ENCODE results near the gene GTF3C1.
A peak's percentile ranks its signal among the peaks of the same experiment; 100 is the strongest.
"Not testable (repeated sequence)": the region's sequence is repeated elsewhere in the genome, so short reads cannot be mapped to it uniquely, and the experiment has no call there.

The GTF3C1 gene

GRCh38 chr16:27463741-27464591 lies 85.7 kb downstream of the GTF3C1 start:
- Mint-ChIP-seq H3K36me3 (ENCODE audit: low read depth) (peaks cover 27% of the 10 kb centered on the region), H3K27ac (peak overlapping the region; percentile 63), H3K4me1 (ENCODE audit: low read depth) (peaks cover 2% of the 10 kb centered on the region), H3K4me3 (no peak overlapping the region), H3K27me3 (ENCODE audit: low read depth) (no peaks in the 10 kb centered on the region), H3K9me3 (no peaks in the 10 kb centered on the region)
- no peak for DNase-seq (ENCODE audit: low spot score)

DNA sequence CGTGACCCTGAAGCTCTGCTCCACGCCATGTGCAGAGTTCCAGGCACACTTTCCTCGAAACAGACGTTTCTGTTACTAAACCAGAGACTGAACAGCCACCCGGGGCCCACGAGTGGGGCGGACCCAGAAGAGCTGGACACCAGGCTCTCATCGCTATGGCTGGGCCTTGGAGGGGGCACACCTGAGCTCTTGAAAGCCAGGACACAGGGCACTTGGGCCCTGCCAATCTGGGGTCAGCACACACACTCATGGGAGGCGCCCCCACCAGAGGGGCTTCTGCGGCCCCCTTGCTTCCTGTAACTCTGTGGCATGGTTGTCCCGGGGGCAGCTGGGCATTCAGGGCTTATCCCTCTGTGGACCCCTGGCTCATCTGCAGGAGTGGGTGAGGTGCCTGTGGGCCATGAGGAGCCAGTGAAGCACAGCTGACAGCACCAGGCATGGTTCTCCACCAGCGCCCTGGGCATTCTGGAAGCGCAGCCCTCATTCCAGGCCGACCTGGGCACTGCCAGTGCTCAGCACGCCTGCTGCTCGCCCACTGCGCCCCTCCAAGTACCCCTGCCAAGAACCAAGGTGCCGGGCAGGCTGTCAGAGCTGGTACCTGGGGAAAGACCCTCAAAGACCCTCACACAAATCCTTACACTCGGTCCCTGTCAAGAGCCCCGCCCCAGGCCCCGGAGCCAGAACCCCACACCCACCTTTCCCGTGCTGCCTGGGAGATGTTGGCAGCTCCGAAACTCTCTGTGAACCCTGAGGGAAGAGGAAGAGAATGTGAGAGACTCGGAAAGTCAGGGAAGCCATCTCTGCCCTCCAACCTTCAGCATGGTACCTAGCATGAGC lies 86.6 kb downstream of the GTF3C1 start:
- H3K27ac Mint-ChIP-seq: no peak overlapping the region
- H3K9me3 Mint-ChIP-seq: no peaks in the 10 kb centered on the region
- H3K4me1 Mint-ChIP-seq (ENCODE audit: low read depth): peaks cover 2% of the 10 kb centered on the region
- H3K4me3 Mint-ChIP-seq: no peak overlapping the region
- peaks cover 24% of the 10 kb centered on the region for H3K36me3 Mint-ChIP-seq (ENCODE audit: low read depth)
- no peak for DNase-seq (ENCODE audit: low spot score)
- H3K27me3 Mint-ChIP-seq (ENCODE audit: low read depth): no peaks in the 10 kb centered on the region

- H3K4me1 Mint-ChIP-seq (ENCODE audit: low read depth): peaks cover 2% of the 10 kb centered on the region
- no peaks in the 10 kb centered on the region for H3K9me3 Mint-ChIP-seq
- H3K27me3 Mint-ChIP-seq (ENCODE audit: low read depth): no peaks in the 10 kb centered on the region
- DNase-seq (ENCODE audit: low spot score): no peak
- no peak overlapping the region for H3K27ac Mint-ChIP-seq
- H3K36me3 Mint-ChIP-seq (ENCODE audit: low read depth): peaks cover 18% of the 10 kb centered on the region
- no peak overlapping the region for H3K4me3 Mint-ChIP-seq
Measured at GRCh38 chr16:27462200-27462845, 87.4 kb downstream of the GTF3C1 start.

DNA sequence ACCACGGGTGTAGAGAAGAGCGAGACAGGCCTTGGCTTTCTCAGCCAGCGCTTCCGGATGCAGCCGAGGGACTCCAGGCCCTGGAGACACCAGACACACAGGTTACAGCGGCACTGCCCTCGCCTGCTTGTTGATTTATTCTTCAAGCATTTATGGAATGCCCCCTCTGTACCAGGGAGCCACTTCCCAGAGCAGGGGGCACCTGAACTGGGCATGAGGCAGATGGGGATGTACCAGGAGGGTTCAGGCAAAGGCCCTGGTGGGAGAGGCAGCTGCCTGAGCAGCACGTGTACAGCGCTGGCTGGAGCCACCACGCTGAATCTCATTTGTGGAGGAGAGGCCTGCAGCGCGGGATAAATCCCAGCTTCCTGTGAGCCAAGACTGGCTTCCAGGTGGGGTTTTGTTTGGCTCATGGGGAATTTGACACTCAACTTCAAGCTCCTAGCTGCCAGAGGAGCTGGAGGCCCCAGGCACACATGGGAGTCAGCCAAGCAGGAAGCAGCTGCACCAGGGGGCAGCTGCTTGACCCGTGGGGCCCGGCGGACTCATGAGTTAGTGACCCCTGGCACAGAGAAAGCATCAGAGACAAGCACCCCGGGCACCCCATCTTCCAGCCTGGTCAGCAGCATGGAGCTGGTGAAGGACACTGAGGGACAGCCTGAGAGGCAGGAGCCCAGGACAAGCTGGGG lies 88.1 kb downstream of the GTF3C1 start:
- H3K9me3 Mint-ChIP-seq: no peaks in the 10 kb centered on the region
- H3K36me3 Mint-ChIP-seq (ENCODE audit: low read depth): peaks cover 14% of the 10 kb centered on the region
- H3K4me3 Mint-ChIP-seq: no peak overlapping the region
- peaks cover 9% of the 10 kb centered on the region for H3K4me1 Mint-ChIP-seq (ENCODE audit: low read depth)
- DNase-seq (ENCODE audit: low spot score): no peak
- no peak overlapping the region for H3K27ac Mint-ChIP-seq
- H3K27me3 Mint-ChIP-seq (ENCODE audit: low read depth): no peaks in the 10 kb centered on the region

DNA sequence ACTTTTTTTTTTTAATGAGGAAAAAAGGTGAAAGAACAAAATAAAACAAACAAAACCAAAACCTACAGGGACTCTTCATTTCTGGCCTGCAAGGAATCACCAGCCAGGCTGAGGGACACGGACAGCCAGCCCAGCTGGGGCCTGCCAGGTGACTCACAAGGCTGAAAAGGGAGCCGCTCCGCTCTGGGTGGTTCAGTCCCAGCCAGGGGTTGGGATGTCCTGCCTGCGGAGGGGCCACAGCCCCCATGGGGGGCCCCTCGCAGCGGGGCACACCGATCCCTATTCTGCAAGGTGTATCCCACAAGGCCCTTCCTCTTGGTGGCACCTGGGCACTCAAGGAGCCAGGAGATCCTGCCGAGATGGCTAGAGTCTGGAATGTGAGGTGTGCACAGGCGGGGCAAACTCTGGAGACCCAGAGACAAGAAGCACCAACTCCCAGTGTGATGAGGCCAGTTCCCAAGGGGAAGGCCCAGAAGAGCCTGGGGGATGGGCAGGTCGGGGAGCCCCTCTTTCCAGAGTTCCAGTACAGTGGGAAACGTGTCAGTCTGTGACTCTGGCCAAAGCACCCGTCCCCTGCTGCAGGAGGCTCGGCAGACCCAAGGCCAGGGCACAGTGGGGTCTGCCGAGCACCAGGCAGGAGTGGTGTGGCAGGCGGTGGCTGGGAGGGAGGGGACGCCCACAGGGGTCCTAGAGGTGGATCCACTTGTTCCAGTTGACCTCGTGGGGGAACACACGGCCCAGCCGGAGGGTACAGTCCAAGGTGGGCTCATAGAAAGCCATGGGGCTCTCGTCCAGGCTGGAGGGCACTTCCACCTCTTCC lies 88.8 kb downstream of the GTF3C1 start:
- Mint-ChIP-seq H3K4me3 (no peak overlapping the region), H3K27ac (no peak overlapping the region), H3K36me3 (ENCODE audit: low read depth) (peaks cover 9% of the 10 kb centered on the region), H3K4me1 (ENCODE audit: low read depth) (peaks cover 13% of the 10 kb centered on the region), H3K9me3 (no peaks in the 10 kb centered on the region), H3K27me3 (ENCODE audit: low read depth) (no peaks in the 10 kb centered on the region)
- DNase-seq (ENCODE audit: low spot score): no peak

GRCh38 chr16:27460213-27460612 lies 89.5 kb downstream of the GTF3C1 start:
- no peak overlapping the region for H3K27ac Mint-ChIP-seq
- peaks cover 8% of the 10 kb centered on the region for H3K36me3 Mint-ChIP-seq (ENCODE audit: low read depth)
- peaks cover 19% of the 10 kb centered on the region for H3K4me1 Mint-ChIP-seq (ENCODE audit: low read depth)
- H3K4me3 Mint-ChIP-seq: no peak overlapping the region
- H3K9me3 Mint-ChIP-seq: no peaks in the 10 kb centered on the region
- no peaks in the 10 kb centered on the region for H3K27me3 Mint-ChIP-seq (ENCODE audit: low read depth)
- DNase-seq (ENCODE audit: low spot score): no peak

- peaks cover 19% of the 10 kb centered on the region for H3K4me1 Mint-ChIP-seq (ENCODE audit: low read depth)
- H3K27ac Mint-ChIP-seq: no peak overlapping the region
- no peaks in the 10 kb centered on the region for H3K27me3 Mint-ChIP-seq (ENCODE audit: low read depth)
- H3K36me3 Mint-ChIP-seq (ENCODE audit: low read depth): peaks cover 4% of the 10 kb centered on the region
- H3K9me3 Mint-ChIP-seq: no peaks in the 10 kb centered on the region
- no peak for DNase-seq (ENCODE audit: low spot score)
- H3K4me3 Mint-ChIP-seq: no peak overlapping the region
Measured at GRCh38 chr16:27458987-27459688, 90.6 kb downstream of the GTF3C1 start.

DNA sequence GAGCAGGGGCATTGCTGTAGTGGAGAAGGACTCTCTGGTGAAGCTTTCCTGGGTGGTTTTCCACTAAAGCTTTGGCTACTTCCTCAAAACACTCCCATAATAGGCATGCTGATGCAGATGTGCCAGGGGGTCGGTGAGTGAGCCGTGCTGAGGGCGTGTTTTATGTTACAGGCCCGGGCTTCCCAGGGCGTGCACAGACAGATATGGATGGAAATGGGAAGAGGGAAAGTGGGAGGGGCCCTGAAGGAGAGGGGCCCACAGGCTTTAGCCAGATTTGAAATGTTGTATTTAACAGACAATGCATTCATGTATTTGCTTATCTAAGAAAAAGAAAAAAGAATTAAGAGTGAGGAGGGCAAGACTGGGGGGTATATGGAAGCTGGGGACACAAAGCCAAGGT lies 91.5 kb downstream of the GTF3C1 start:
- Mint-ChIP-seq H3K27ac (no peak overlapping the region), H3K9me3 (no peaks in the 10 kb centered on the region), H3K27me3 (ENCODE audit: low read depth) (no peaks in the 10 kb centered on the region), H3K4me3 (no peak overlapping the region), H3K36me3 (ENCODE audit: low read depth) (no peaks in the 10 kb centered on the region), H3K4me1 (ENCODE audit: low read depth) (peaks cover 19% of the 10 kb centered on the region)
- no peak for DNase-seq (ENCODE audit: low spot score)

DNA sequence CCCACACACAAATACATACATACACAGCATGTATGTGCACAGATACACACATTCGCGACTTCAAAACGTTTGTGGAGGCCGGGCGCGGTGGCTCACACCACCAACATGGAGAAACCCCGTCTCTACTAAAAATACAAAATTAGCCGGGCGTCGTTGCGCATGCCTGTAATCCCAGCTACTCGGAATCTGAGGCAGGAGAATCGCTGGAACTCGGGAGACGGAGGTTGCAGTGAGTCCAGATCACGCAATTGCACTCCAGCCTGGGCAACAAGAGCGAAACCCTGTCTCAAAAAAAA lies 92.2 kb downstream of the GTF3C1 start:
- peaks cover 19% of the 10 kb centered on the region for H3K4me1 Mint-ChIP-seq (ENCODE audit: low read depth)
- H3K4me3 Mint-ChIP-seq: not testable (repeated sequence)

GRCh38 chr16:27455700-27456099 lies 94.0 kb downstream of the GTF3C1 start:
- peak overlapping the region; percentile 8 for H3K27ac Mint-ChIP-seq
- H3K27me3 Mint-ChIP-seq (ENCODE audit: low read depth): no peaks in the 10 kb centered on the region
- no peaks in the 10 kb centered on the region for H3K9me3 Mint-ChIP-seq
- H3K4me1 Mint-ChIP-seq (ENCODE audit: low read depth): peaks cover 23% of the 10 kb centered on the region
- no peak overlapping the region for H3K4me3 Mint-ChIP-seq
- DNase-seq (ENCODE audit: low spot score): peak; percentile 15
- H3K36me3 Mint-ChIP-seq (ENCODE audit: low read depth): peaks cover 6% of the 10 kb centered on the region

More for the DNA sequence above, 92.2 kb downstream of the GTF3C1 start:
- H3K27ac Mint-ChIP-seq; H3K27me3 Mint-ChIP-seq (ENCODE audit: low read depth); H3K9me3 Mint-ChIP-seq; H3K36me3 Mint-ChIP-seq (ENCODE audit: low read depth); DNase-seq (ENCODE audit: low spot score): not testable (repeated sequence)

DNA sequence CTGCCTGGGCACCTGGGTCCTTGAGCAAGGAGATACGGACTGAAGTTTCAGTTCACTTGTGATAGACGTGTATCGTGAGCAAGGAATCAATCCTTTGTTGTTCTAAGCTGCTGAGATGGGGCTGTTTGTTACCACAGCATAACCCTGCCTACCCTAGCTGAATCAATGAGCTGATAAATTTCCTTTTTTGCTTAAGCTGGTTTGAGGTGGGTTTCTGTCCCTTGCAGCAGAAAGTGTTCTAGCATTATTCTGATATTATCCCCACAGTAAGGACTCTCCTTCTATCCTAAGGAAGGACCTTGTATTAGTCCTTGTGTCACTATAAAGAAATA lies 96.3 kb downstream of the GTF3C1 start:
- H3K36me3 Mint-ChIP-seq (ENCODE audit: low read depth): peaks cover 21% of the 10 kb centered on the region

GRCh38 chr16:27452569-27453493 lies 96.9 kb downstream of the GTF3C1 start:
- Mint-ChIP-seq H3K27me3 (ENCODE audit: low read depth) (no peaks in the 10 kb centered on the region), H3K36me3 (ENCODE audit: low read depth) (peaks cover 27% of the 10 kb centered on the region), H3K4me1 (ENCODE audit: low read depth) (peaks cover 39% of the 10 kb centered on the region), H3K27ac (no peak overlapping the region), H3K4me3 (no peak overlapping the region), H3K9me3 (no peaks in the 10 kb centered on the region)
- DNase-seq (ENCODE audit: low spot score): no peak

More for the DNA sequence above, 96.3 kb downstream of the GTF3C1 start:
- H3K9me3 Mint-ChIP-seq: no peaks in the 10 kb centered on the region
- no peak for DNase-seq (ENCODE audit: low spot score)
- H3K4me3 Mint-ChIP-seq: no peak overlapping the region
- H3K4me1 Mint-ChIP-seq (ENCODE audit: low read depth): peaks cover 35% of the 10 kb centered on the region
- no peaks in the 10 kb centered on the region for H3K27me3 Mint-ChIP-seq (ENCODE audit: low read depth)
- H3K27ac Mint-ChIP-seq: no peak overlapping the region
